ENCODE measurements around the gene PTPRJ. TPM values are rescaled to one million over a fixed set of nuclear protein-coding genes. Genes with fewer than 3 reads are reported as not detected.

PTPRJ gene
- total and polyA plus RNA-seq, 4 donors = 2.0 to 20.1 (median 8.5) TPM

- Histone ChIP-seq H3K27ac (ENCODE audit: low read depth in 1 of 2, low read length in 2 of 2) (no peak overlapping the region), H3K27me3 (ENCODE audit: control insufficient read depth in 1 of 2, insufficient read depth in 2 of 2, low read length in 1 of 2) (no peaks in the 10 kb centered on the region), H3K4me1 (ENCODE audit: control insufficient read depth in 1 of 2, insufficient read depth in 2 of 2, low read length in 2 of 2) (peaks cover 2 to 4% of the 10 kb centered on the region in 2 donors), H3K4me3 (ENCODE audit: low read length in 2 of 2) (no peak overlapping the region), H3K9me3 (ENCODE audit: control insufficient read depth, low read length) (no peaks in the 10 kb centered on the region), H3K36me3 (ENCODE audit: control insufficient read depth in 1 of 2, insufficient read depth in 2 of 2, low read length in 1 of 2) (no peaks in the 10 kb centered on the region)
- 52 to 59% methylated on average over 9 of the region's 9 CpGs for WGBS, 2 donors
- DNase-seq (no peak), ATAC-seq (ENCODE audit: low FRiP score) (no peak)
- intact Hi-C loops (cut with DNase I) = no loop called here
These were observed 72.1 kb downstream of the PTPRJ start for GRCh38 chr11:48052183-48053044.

GRCh38 chr11:48054994-48055291, 74.6 kb downstream of the PTPRJ start:
- no peaks in the 10 kb centered on the region for H3K27me3 ChIP-seq (ENCODE audit: control insufficient read depth in 1 of 2, insufficient read depth in 2 of 2, low read length in 1 of 2)
- H3K9me3 ChIP-seq (ENCODE audit: control insufficient read depth, low read length) = no peaks in the 10 kb centered on the region
- intact Hi-C loops (cut with DNase I) = no loop called here
- no peaks in the 10 kb centered on the region for H3K36me3 ChIP-seq (ENCODE audit: control insufficient read depth in 1 of 2, insufficient read depth in 2 of 2, low read length in 1 of 2)
- ATAC-seq (ENCODE audit: low FRiP score) (no peak), DNase-seq (no peak)
- WGBS, 2 donors = 100% methylated on average over 1 of the region's 1 CpG
- no peak overlapping the region for H3K4me3 ChIP-seq (ENCODE audit: low read length in 2 of 2)
- peaks cover 2 to 4% of the 10 kb centered on the region in 2 donors for H3K4me1 ChIP-seq (ENCODE audit: control insufficient read depth in 1 of 2, insufficient read depth in 2 of 2, low read length in 2 of 2)
- H3K27ac ChIP-seq (ENCODE audit: low read depth in 1 of 2, low read length in 2 of 2) = no peak overlapping the region

- ATAC-seq (ENCODE audit: low FRiP score) (no peak), DNase-seq (no peak)
- Histone ChIP-seq H3K4me3 (ENCODE audit: low read length in 2 of 2) (no peak overlapping the region), H3K9me3 (ENCODE audit: control insufficient read depth, low read length) (no peaks in the 10 kb centered on the region), H3K27me3 (ENCODE audit: control insufficient read depth in 1 of 2, insufficient read depth in 2 of 2, low read length in 1 of 2) (no peaks in the 10 kb centered on the region), H3K4me1 (ENCODE audit: control insufficient read depth in 1 of 2, insufficient read depth in 2 of 2, low read length in 2 of 2) (peaks cover 2 to 4% of the 10 kb centered on the region in 2 donors), H3K27ac (ENCODE audit: low read depth in 1 of 2, low read length in 2 of 2) (no peak overlapping the region), H3K36me3 (ENCODE audit: control insufficient read depth in 1 of 2, insufficient read depth in 2 of 2, low read length in 1 of 2) (no peaks in the 10 kb centered on the region)
- 36 to 38% methylated on average over 12 of the region's 12 CpGs for WGBS, 2 donors
- intact Hi-C loops (cut with DNase I) = no loop called here
These were observed 75.2 kb downstream of the PTPRJ start for GRCh38 chr11:48055292-48056132.

- H3K27me3 ChIP-seq (ENCODE audit: control insufficient read depth in 1 of 2, insufficient read depth in 2 of 2, low read length in 1 of 2) = no peaks in the 10 kb centered on the region
- no peaks in the 10 kb centered on the region for H3K9me3 ChIP-seq (ENCODE audit: control insufficient read depth, low read length)
- no peak overlapping the region for H3K4me3 ChIP-seq (ENCODE audit: low read length in 2 of 2)
- DNase-seq (no peak), ATAC-seq (ENCODE audit: low FRiP score) (no peak)
- no peak overlapping the region for H3K27ac ChIP-seq (ENCODE audit: low read depth in 1 of 2, low read length in 2 of 2)
- H3K36me3 ChIP-seq (ENCODE audit: control insufficient read depth in 1 of 2, insufficient read depth in 2 of 2, low read length in 1 of 2) = no peaks in the 10 kb centered on the region
- intact Hi-C loops (cut with DNase I) = no loop called here
- peaks cover 2% of the 10 kb centered on the region in 2 donors for H3K4me1 ChIP-seq (ENCODE audit: control insufficient read depth in 1 of 2, insufficient read depth in 2 of 2, low read length in 2 of 2)
- WGBS, 2 donors = 96% methylated on average over 20 of the region's 20 CpGs
These were observed 76.2 kb downstream of the PTPRJ start for GRCh38 chr11:48056325-48057183.

GRCh38 chr11:48058064-48058463, 77.7 kb downstream of the PTPRJ start:
- H3K9me3 ChIP-seq (ENCODE audit: control insufficient read depth, low read length) = no peaks in the 10 kb centered on the region
- H3K36me3 ChIP-seq (ENCODE audit: control insufficient read depth in 1 of 2, insufficient read depth in 2 of 2, low read length in 1 of 2) = no peaks in the 10 kb centered on the region
- DNase-seq = no peak
- H3K4me1 ChIP-seq (ENCODE audit: control insufficient read depth in 1 of 2, insufficient read depth in 2 of 2, low read length in 2 of 2) = peaks cover 0 to 2% of the 10 kb centered on the region in 2 donors
- no peaks in the 10 kb centered on the region for H3K27me3 ChIP-seq (ENCODE audit: control insufficient read depth in 1 of 2, insufficient read depth in 2 of 2, low read length in 1 of 2)
- H3K4me3 ChIP-seq (ENCODE audit: low read length in 2 of 2) = no peak overlapping the region
- WGBS, 2 donors = 98 to 100% methylated on average over 2 of the region's 2 CpGs
- H3K27ac ChIP-seq (ENCODE audit: low read depth in 1 of 2, low read length in 2 of 2) = no peak overlapping the region
- intact Hi-C loops (cut with DNase I) = no loop called here
- ATAC-seq (ENCODE audit: low FRiP score) = no peak

GRCh38 chr11:48058788-48059187, 78.4 kb downstream of the PTPRJ start:
- peaks cover 0 to 2% of the 10 kb centered on the region in 2 donors for H3K4me1 ChIP-seq (ENCODE audit: control insufficient read depth in 1 of 2, insufficient read depth in 2 of 2, low read length in 2 of 2)
- H3K27me3 ChIP-seq (ENCODE audit: control insufficient read depth in 1 of 2, insufficient read depth in 2 of 2, low read length in 1 of 2) = no peaks in the 10 kb centered on the region
- DNase-seq (no peak), ATAC-seq (ENCODE audit: low FRiP score) (no peak)
- no peaks in the 10 kb centered on the region for H3K9me3 ChIP-seq (ENCODE audit: control insufficient read depth, low read length)
- intact Hi-C loops (cut with DNase I) = no loop called here
- no peaks in the 10 kb centered on the region for H3K36me3 ChIP-seq (ENCODE audit: control insufficient read depth in 1 of 2, insufficient read depth in 2 of 2, low read length in 1 of 2)
- 92 to 96% methylated on average over 12 of the region's 12 CpGs for WGBS, 2 donors
- H3K4me3 ChIP-seq (ENCODE audit: low read length in 2 of 2) = no peak overlapping the region
- H3K27ac ChIP-seq (ENCODE audit: low read depth in 1 of 2, low read length in 2 of 2) = no peak overlapping the region

GRCh38 chr11:48062649-48063048, 82.3 kb downstream of the PTPRJ start:
- Histone ChIP-seq H3K4me1 (ENCODE audit: control insufficient read depth in 1 of 2, insufficient read depth in 2 of 2, low read length in 2 of 2) (no peaks in the 10 kb centered on the region), H3K4me3 (ENCODE audit: low read length in 2 of 2) (no peak overlapping the region), H3K27me3 (ENCODE audit: control insufficient read depth in 1 of 2, insufficient read depth in 2 of 2, low read length in 1 of 2) (no peaks in the 10 kb centered on the region), H3K9me3 (ENCODE audit: control insufficient read depth, low read length) (no peaks in the 10 kb centered on the region), H3K27ac (ENCODE audit: low read depth in 1 of 2, low read length in 2 of 2) (no peak overlapping the region), H3K36me3 (ENCODE audit: control insufficient read depth in 1 of 2, insufficient read depth in 2 of 2, low read length in 1 of 2) (no peaks in the 10 kb centered on the region)
- DNase-seq (no peak), ATAC-seq (ENCODE audit: low FRiP score) (no peak)
- intact Hi-C loops (cut with DNase I) = loop anchor here (5.0 to 10.0 kb wide), 2 partner anchors 48 to 80 kb away; partner anchors contain the start of gene PTPRJ (in 1 of the 2)
- WGBS, 2 donors = 94 to 97% methylated on average over 3 of the region's 3 CpGs

GRCh38 chr11:48063424-48063978, 83.1 kb downstream of the PTPRJ start:
- DNase-seq (peak in 1 of 2 donors; percentile 58), ATAC-seq (ENCODE audit: low FRiP score) (peak; percentile 80)
- no peaks in the 10 kb centered on the region for H3K36me3 ChIP-seq (ENCODE audit: control insufficient read depth in 1 of 2, insufficient read depth in 2 of 2, low read length in 1 of 2)
- intact Hi-C loops (cut with DNase I) = loop anchor here (5.0 to 10.0 kb wide), 2 partner anchors 49 to 81 kb away; partner anchors contain the start of gene PTPRJ (in 1 of the 2)
- no peaks in the 10 kb centered on the region for H3K4me1 ChIP-seq (ENCODE audit: control insufficient read depth in 1 of 2, insufficient read depth in 2 of 2, low read length in 2 of 2)
- no peaks in the 10 kb centered on the region for H3K27me3 ChIP-seq (ENCODE audit: control insufficient read depth in 1 of 2, insufficient read depth in 2 of 2, low read length in 1 of 2)
- no peaks in the 10 kb centered on the region for H3K9me3 ChIP-seq (ENCODE audit: control insufficient read depth, low read length)
- 0 to 3% methylated on average over 2 of the region's 2 CpGs for WGBS, 2 donors
- H3K4me3 ChIP-seq (ENCODE audit: low read length in 2 of 2) = no peak overlapping the region
- no peak overlapping the region for H3K27ac ChIP-seq (ENCODE audit: low read depth in 1 of 2, low read length in 2 of 2)
